ENCODE measurements around the gene RAB10.

GRCh38 chr2:26048791-26049190, 14.9 kb downstream of the RAB10 start:
- no peak for TF ChIP-seq POLR2A (IDR thresholded peaks at IDR 0.05)
- TF ChIP-seq CTCF (IDR thresholded peaks at IDR 0.05) = no peak
- TF ChIP-seq POLR2AphosphoS5 (IDR thresholded peaks at IDR 0.05) = no peak

Measured in prostate gland (tissue), 2 donors.